Measurements from ENCODE around the gene CRIP3.

CRIP3 gene

GRCh38 chr6:43271103-43271815, 37.4 kb downstream of the CRIP3 start:
- no peak for DNase-seq

GRCh38 chr6:43269273-43270007, 39.2 kb downstream of the CRIP3 start:
- DNase-seq: peak; percentile 47

GRCh38 chr6:43268782-43269272, 39.8 kb downstream of the CRIP3 start:
- DNase-seq: no peak

DNA sequence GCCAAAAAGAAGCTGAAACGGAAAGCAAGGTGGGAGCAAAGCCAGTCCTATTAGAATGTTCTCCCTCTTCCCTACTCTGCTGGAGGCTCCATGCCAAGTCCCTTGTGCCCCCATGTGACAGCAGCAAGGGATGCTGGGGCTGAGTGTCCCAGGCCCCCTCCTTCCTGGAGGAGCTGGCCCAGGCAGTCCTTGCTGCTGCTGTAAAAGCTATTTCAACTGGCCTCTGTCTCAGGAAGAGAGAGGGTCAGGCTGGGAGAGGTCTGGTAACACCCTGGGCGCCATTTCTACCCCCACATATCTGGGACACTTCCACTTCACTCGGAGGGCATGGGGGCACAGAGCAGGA, 40.3 kb downstream of the CRIP3 start:
- DNase-seq: no peak

GRCh38 chr6:43267619-43268354, 40.8 kb downstream of the CRIP3 start:
- DNase-seq: no peak

- DNase-seq: no peak
Measured at GRCh38 chr6:43265564-43265963, 43.1 kb downstream of the CRIP3 start.

DNA sequence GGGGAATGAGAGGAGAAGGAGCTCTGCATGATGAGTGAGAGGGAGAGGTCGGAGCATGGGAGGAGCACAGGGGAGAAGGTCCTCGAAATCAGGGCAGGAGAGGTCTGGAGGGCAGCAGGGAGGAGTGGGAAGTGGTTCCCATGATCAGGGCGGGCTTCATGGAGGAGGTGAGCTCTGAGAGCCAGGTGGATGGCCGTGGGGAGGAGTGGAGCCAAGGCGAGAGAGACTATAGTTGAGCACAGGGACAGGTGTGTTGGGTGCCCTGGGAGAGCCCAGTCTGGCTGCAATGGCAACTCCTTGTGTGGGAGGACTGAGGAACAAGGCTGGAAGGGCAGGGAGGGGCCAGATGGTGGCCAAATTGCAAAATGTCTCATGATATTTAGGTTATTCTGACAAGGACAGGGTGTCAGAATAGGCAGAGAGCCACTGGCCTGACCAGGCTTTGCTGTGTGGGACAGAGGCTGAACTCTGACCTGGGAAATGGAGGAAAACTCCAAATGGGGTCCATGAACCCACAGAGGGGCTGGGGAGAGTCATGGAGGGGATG, 44.0 kb downstream of the CRIP3 start:
- DNase-seq: no peak

- DNase-seq: peak; percentile 81
Measured at GRCh38 chr6:43263314-43264178, 45.1 kb downstream of the CRIP3 start.

- no peak for DNase-seq
Measured at GRCh38 chr6:43262780-43263313, 45.8 kb downstream of the CRIP3 start.

DNA sequence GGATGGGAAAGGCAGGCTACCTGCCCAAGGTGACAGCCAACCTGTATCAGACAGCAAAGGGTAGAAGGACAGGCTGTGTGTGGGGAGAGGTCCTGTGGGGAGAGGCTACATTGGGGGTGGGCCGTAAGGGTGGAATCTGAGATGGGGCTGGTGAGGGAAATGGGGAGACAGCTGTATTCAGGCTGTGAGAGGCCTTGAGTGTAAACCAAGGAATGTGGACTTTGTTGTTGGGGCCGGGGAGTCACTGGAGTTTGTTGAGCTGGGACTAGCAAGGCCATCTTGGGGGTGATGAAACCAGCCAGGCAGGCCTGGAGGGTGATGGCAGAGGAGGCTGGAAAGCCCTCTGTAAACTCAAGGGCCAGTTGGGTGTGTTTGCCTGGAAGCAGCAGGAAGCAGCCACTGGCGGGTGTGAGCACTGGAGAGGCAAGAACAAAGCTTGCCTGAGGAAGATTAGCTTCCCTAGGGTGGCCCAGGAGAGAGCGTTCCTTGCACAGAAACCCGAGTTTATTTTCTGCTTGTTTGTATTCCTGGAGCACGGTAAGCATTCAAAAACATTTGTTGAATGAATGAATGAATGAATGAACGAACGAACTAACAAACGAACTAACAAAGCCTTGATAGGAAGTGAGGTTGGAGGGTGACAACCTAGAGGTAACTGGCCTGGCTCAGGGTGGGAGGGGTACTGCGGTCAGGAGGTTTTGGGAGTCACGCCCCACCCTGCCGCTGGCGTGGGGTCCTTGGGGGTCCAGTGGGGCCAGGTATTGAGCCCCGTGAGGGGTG, 46.4 kb downstream of the CRIP3 start:
- DNase-seq: no peak

- no peak for DNase-seq
Measured at GRCh38 chr6:43261198-43261597, 47.4 kb downstream of the CRIP3 start.

GRCh38 chr6:43260791-43261190, 47.8 kb downstream of the CRIP3 start:
- DNase-seq: no peak

DNA sequence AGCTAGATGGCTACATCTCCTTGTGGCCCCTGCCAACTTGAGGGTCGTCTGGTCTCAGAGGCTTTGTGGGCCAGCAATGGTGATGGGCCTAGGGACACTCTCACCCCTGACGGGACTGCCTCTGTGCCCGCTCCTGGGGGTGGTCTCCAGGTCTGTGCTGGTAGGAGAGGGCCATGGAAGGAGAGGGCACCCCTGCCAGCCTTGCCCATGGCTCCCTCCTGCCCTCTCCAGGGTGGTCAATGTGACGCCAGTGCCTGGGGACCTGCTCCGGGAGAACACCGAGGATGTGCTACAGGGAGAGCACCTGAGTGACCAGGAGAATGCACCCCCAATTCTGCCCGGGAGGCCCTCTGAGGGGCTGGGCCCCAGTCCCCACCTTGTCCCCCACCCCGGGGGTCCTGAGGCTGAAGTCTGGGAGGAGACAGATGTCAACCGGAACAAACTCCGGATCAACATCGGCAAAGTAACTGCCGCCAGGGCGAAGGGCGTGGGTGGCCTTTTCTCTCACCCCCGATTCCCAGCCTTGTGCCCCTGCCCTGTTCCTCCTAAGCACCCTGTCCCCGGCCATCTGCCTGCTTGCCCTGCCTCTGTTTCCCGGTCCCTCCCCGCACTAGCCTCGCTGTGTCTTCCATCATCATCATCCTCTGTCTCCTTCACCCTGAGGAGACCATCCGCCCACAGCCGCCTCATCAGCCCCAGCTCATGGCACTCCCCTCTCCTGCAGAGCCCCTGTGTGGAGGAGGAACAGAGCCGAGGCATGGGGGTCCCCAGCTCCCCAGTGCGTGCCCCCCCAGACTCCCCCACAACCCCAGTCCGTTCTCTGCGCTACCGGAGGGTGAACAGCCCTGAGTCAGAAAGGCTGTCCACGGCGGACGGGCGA, 49.6 kb downstream of the CRIP3 start:
- no peak for DNase-seq

DNA sequence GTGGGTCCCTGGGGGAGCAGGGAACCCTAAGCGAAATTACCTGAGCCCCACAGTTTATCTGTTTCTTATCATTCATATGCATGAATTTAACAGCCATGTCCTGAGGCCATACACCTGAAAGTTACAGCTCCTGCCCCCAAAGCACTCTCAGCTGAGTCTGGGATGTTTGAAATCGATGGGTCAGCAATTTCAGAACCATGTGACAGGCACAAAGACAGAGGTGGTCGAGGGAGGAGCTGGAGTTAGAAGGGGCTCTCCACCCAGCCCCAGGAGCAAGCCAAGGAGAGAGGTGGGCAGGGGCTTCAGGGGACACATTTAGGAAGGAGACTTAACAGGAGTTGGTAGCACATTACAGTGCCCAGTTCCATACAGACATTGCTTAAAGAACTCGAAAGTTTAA, 50.4 kb downstream of the CRIP3 start:
- DNase-seq: no peak

DNA sequence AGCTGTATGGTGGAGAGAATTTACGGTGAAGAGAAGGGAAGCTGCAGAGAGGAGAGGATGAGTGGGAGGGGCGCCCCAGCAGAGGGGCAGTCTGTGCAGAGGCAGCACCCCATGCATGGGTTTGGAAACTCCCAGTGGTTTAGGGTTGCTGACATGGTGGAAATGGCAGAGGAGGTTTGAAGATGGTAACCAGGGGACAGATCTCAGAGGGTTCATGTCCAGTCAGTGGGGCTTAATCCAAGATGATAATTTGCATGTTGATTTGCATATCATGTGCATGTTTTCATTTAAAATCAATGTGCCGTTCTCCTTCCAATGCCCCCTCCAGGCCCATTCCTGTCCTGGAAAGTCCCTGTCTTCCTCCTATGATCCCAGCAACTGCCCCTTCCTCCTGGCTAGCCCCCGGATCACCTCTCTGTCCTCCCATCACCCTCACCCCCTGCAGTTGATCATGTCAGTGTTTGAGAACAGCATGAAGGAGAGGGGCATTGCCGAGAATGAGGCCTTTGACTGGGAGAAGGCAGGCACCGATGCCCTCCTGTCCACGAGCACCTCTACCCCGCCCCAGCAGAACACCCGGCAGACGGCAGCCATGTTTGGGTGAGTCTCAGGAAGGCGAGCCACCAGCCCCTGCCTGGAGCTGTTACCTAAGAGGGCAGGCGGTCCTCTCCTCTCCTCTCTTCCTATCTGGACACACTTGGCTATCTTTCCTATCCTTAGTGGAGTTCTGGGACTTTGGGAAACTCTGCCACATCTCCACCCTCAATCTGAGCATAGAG, 51.1 kb downstream of the CRIP3 start:
- no peak for DNase-seq

DNA sequence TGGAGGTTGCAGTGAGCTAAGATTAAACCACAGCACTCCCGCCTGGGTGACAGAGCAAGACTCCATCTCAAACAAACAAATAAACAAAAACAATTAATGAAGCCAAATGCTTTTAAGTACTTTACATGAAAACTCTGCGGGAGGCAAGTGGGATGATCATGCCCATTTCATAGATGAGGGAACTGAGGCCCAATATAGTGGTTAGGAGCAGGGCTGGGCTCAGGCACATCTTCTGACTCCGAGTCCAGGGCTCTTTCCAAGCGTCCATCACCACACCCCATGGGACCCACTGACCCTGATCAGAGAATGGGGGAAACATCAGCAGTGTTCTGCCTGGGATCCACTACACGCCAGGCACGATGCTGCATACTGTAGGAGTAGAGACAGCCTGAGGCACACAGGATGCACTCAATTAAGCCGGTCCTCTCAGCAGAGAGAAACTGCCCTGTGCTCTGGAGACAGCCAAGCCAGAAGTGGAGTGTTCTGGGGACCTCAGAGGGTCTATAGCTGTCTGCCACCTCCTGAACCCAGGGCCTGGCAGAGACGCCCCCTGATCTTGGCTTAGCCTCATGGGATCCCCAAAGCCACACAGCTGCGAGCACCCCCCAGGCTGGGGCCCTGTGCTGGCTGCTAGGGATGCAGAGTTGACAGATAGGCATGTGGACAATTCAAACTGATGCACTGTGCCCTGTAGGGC, 51.8 kb downstream of the CRIP3 start:
- DNase-seq: no peak

Measured in CD4-positive, alpha-beta T cell treated with Interleukin-10 for 1 hour (primary cell).